Erythroblast (primary cell): Measurements from ENCODE around the gene PER2.

Experiments
- GATA1 ChIP-seq: IDR thresholded peaks from 2 replicates; pipeline ENCODE4 v1.6.1; 2011; ENCODE audit warnings: low read depth, mild to moderate bottlenecking, control low read depth, low read length, moderate library complexity
- POLR2A ChIP-seq: IDR thresholded peaks from 2 replicates; pipeline ENCODE4 v1.6.1; 2011; ENCODE audit warnings: mild to moderate bottlenecking, low read length

GRCh38 chr2:238313991-238314350, 25.6 kb upstream of the PER2 start:
- TF ChIP-seq POLR2A (no peak), GATA1 (no peak)
